ENCODE results near the gene ERMP1.

The ERMP1 gene

GRCh38 chr9:5825223-5825622, 7.7 kb downstream of the ERMP1 start:
- Histone ChIP-seq H3K27ac (ENCODE audit: low read depth, low read length) (no peak overlapping the region), H3K36me3 (ENCODE audit: control insufficient read depth in 1 of 2, insufficient read depth in 2 of 2, low read length in 2 of 2) (peaks cover 9 to 29% of the 10 kb centered on the region in 2 donors), H3K9ac (ENCODE audit: low read depth in 1 of 2, low read length in 2 of 2) (no peak overlapping the region), H3K27me3 (ENCODE audit: control insufficient read depth in 1 of 2, insufficient read depth in 2 of 2, low read length in 2 of 2) (no peaks in the 10 kb centered on the region), H3K4me3 (ENCODE audit: low read depth in 1 of 2, low read length in 2 of 2) (no peak overlapping the region), H3K4me1 (ENCODE audit: control insufficient read depth in 1 of 2, insufficient read depth in 2 of 2, low read length in 2 of 2) (peaks cover 4 to 18% of the 10 kb centered on the region in 2 donors), H3K9me3 (ENCODE audit: control insufficient read depth in 1 of 2, low read length in 2 of 2) (no peaks in the 10 kb centered on the region)

GRCh38 chr9:5820425-5820824, 12.5 kb downstream of the ERMP1 start:
- no peak overlapping the region for H3K4me3 ChIP-seq (ENCODE audit: low read depth in 1 of 2, low read length in 2 of 2)
- no peak overlapping the region for H3K27ac ChIP-seq (ENCODE audit: low read depth, low read length)
- no peaks in the 10 kb centered on the region for H3K9me3 ChIP-seq (ENCODE audit: control insufficient read depth in 1 of 2, low read length in 2 of 2)
- no peak overlapping the region for H3K9ac ChIP-seq (ENCODE audit: low read depth in 1 of 2, low read length in 2 of 2)
- H3K36me3 ChIP-seq (ENCODE audit: control insufficient read depth in 1 of 2, insufficient read depth in 2 of 2, low read length in 2 of 2): peaks cover 13 to 44% of the 10 kb centered on the region in 2 donors
- H3K27me3 ChIP-seq (ENCODE audit: control insufficient read depth in 1 of 2, insufficient read depth in 2 of 2, low read length in 2 of 2): no peaks in the 10 kb centered on the region
- no peaks in the 10 kb centered on the region for H3K4me1 ChIP-seq (ENCODE audit: control insufficient read depth in 1 of 2, insufficient read depth in 2 of 2, low read length in 2 of 2)

- Histone ChIP-seq H3K4me1 (ENCODE audit: control insufficient read depth in 1 of 2, insufficient read depth in 2 of 2, low read length in 2 of 2) (no peaks in the 10 kb centered on the region), H3K9me3 (ENCODE audit: control insufficient read depth in 1 of 2, low read length in 2 of 2) (no peaks in the 10 kb centered on the region), H3K36me3 (ENCODE audit: control insufficient read depth in 1 of 2, insufficient read depth in 2 of 2, low read length in 2 of 2) (peaks cover 12 to 42% of the 10 kb centered on the region in 2 donors)
Measured at GRCh38 chr9:5819174-5819573, 13.7 kb downstream of the ERMP1 start.

GRCh38 chr9:5818424-5819142, 14.3 kb downstream of the ERMP1 start:
- Histone ChIP-seq H3K27ac (ENCODE audit: low read depth, low read length) (no peak overlapping the region), H3K36me3 (ENCODE audit: control insufficient read depth in 1 of 2, insufficient read depth in 2 of 2, low read length in 2 of 2) (peaks cover 7 to 40% of the 10 kb centered on the region in 2 donors)

More at GRCh38 chr9:5819174-5819573, 13.7 kb downstream of the ERMP1 start:
- H3K9ac ChIP-seq (ENCODE audit: low read depth in 1 of 2, low read length in 2 of 2): no peak overlapping the region
- H3K27me3 ChIP-seq (ENCODE audit: control insufficient read depth in 1 of 2, insufficient read depth in 2 of 2, low read length in 2 of 2): no peaks in the 10 kb centered on the region
- H3K27ac ChIP-seq (ENCODE audit: low read depth, low read length): no peak overlapping the region
- no peak overlapping the region for H3K4me3 ChIP-seq (ENCODE audit: low read depth in 1 of 2, low read length in 2 of 2)

GRCh38 chr9:5817862-5818261, 15.1 kb downstream of the ERMP1 start:
- no peaks in the 10 kb centered on the region for H3K4me1 ChIP-seq (ENCODE audit: control insufficient read depth in 1 of 2, insufficient read depth in 2 of 2, low read length in 2 of 2)
- peaks cover 4 to 38% of the 10 kb centered on the region in 2 donors for H3K36me3 ChIP-seq (ENCODE audit: control insufficient read depth in 1 of 2, insufficient read depth in 2 of 2, low read length in 2 of 2)
- no peaks in the 10 kb centered on the region for H3K9me3 ChIP-seq (ENCODE audit: control insufficient read depth in 1 of 2, low read length in 2 of 2)
- H3K9ac ChIP-seq (ENCODE audit: low read depth in 1 of 2, low read length in 2 of 2): no peak overlapping the region
- no peaks in the 10 kb centered on the region for H3K27me3 ChIP-seq (ENCODE audit: control insufficient read depth in 1 of 2, insufficient read depth in 2 of 2, low read length in 2 of 2)
- H3K27ac ChIP-seq (ENCODE audit: low read depth, low read length): no peak overlapping the region
- no peak overlapping the region for H3K4me3 ChIP-seq (ENCODE audit: low read depth in 1 of 2, low read length in 2 of 2)

More at GRCh38 chr9:5818424-5819142, 14.3 kb downstream of the ERMP1 start:
- Histone ChIP-seq H3K4me1 (ENCODE audit: control insufficient read depth in 1 of 2, insufficient read depth in 2 of 2, low read length in 2 of 2) (no peaks in the 10 kb centered on the region), H3K9me3 (ENCODE audit: control insufficient read depth in 1 of 2, low read length in 2 of 2) (no peaks in the 10 kb centered on the region), H3K4me3 (ENCODE audit: low read depth in 1 of 2, low read length in 2 of 2) (no peak overlapping the region), H3K9ac (ENCODE audit: low read depth in 1 of 2, low read length in 2 of 2) (no peak overlapping the region), H3K27me3 (ENCODE audit: control insufficient read depth in 1 of 2, insufficient read depth in 2 of 2, low read length in 2 of 2) (no peaks in the 10 kb centered on the region)

- no peak overlapping the region for H3K27ac ChIP-seq (ENCODE audit: low read depth, low read length)
- no peak overlapping the region for H3K9ac ChIP-seq (ENCODE audit: low read depth in 1 of 2, low read length in 2 of 2)
- H3K9me3 ChIP-seq (ENCODE audit: control insufficient read depth in 1 of 2, low read length in 2 of 2): no peaks in the 10 kb centered on the region
- no peaks in the 10 kb centered on the region for H3K27me3 ChIP-seq (ENCODE audit: control insufficient read depth in 1 of 2, insufficient read depth in 2 of 2, low read length in 2 of 2)
- peaks cover 5 to 46% of the 10 kb centered on the region in 2 donors for H3K36me3 ChIP-seq (ENCODE audit: control insufficient read depth in 1 of 2, insufficient read depth in 2 of 2, low read length in 2 of 2)
- no peak overlapping the region for H3K4me3 ChIP-seq (ENCODE audit: low read depth in 1 of 2, low read length in 2 of 2)
- no peaks in the 10 kb centered on the region for H3K4me1 ChIP-seq (ENCODE audit: control insufficient read depth in 1 of 2, insufficient read depth in 2 of 2, low read length in 2 of 2)
Measured at GRCh38 chr9:5815461-5815860, 17.5 kb downstream of the ERMP1 start.

- no peaks in the 10 kb centered on the region for H3K27me3 ChIP-seq (ENCODE audit: control insufficient read depth in 1 of 2, insufficient read depth in 2 of 2, low read length in 2 of 2)
- H3K4me3 ChIP-seq (ENCODE audit: low read depth in 1 of 2, low read length in 2 of 2): no peak overlapping the region
- no peak overlapping the region for H3K9ac ChIP-seq (ENCODE audit: low read depth in 1 of 2, low read length in 2 of 2)
- H3K27ac ChIP-seq (ENCODE audit: low read depth, low read length): no peak overlapping the region
- H3K36me3 ChIP-seq (ENCODE audit: control insufficient read depth in 1 of 2, insufficient read depth in 2 of 2, low read length in 2 of 2): peaks cover 17 to 52% of the 10 kb centered on the region in 2 donors
- H3K4me1 ChIP-seq (ENCODE audit: control insufficient read depth in 1 of 2, insufficient read depth in 2 of 2, low read length in 2 of 2): no peaks in the 10 kb centered on the region
- H3K9me3 ChIP-seq (ENCODE audit: control insufficient read depth in 1 of 2, low read length in 2 of 2): no peaks in the 10 kb centered on the region
Measured at GRCh38 chr9:5813824-5814223, 19.1 kb downstream of the ERMP1 start.

- Histone ChIP-seq H3K4me3 (ENCODE audit: low read depth in 1 of 2, low read length in 2 of 2) (no peak overlapping the region), H3K4me1 (ENCODE audit: control insufficient read depth in 1 of 2, insufficient read depth in 2 of 2, low read length in 2 of 2) (peaks cover 0 to under 1% of the 10 kb centered on the region in 2 donors), H3K27ac (ENCODE audit: low read depth, low read length) (no peak overlapping the region), H3K36me3 (ENCODE audit: control insufficient read depth in 1 of 2, insufficient read depth in 2 of 2, low read length in 2 of 2) (peaks cover 13 to 41% of the 10 kb centered on the region in 2 donors), H3K9me3 (ENCODE audit: control insufficient read depth in 1 of 2, low read length in 2 of 2) (no peaks in the 10 kb centered on the region), H3K9ac (ENCODE audit: low read depth in 1 of 2, low read length in 2 of 2) (no peak overlapping the region), H3K27me3 (ENCODE audit: control insufficient read depth in 1 of 2, insufficient read depth in 2 of 2, low read length in 2 of 2) (no peaks in the 10 kb centered on the region)
Measured at GRCh38 chr9:5811751-5812150, 21.2 kb downstream of the ERMP1 start.

- no peaks in the 10 kb centered on the region for H3K27me3 ChIP-seq (ENCODE audit: control insufficient read depth in 1 of 2, insufficient read depth in 2 of 2, low read length in 2 of 2)
- H3K9me3 ChIP-seq (ENCODE audit: control insufficient read depth in 1 of 2, low read length in 2 of 2): no peaks in the 10 kb centered on the region
Measured at GRCh38 chr9:5805478-5805877, 27.4 kb downstream of the ERMP1 start.

GRCh38 chr9:5801739-5802113, 31.2 kb downstream of the ERMP1 start:
- Histone ChIP-seq H3K9me3 (ENCODE audit: control insufficient read depth in 1 of 2, low read length in 2 of 2) (no peaks in the 10 kb centered on the region), H3K9ac (ENCODE audit: low read depth in 1 of 2, low read length in 2 of 2) (no peak overlapping the region), H3K27ac (ENCODE audit: low read depth, low read length) (no peak overlapping the region), H3K36me3 (ENCODE audit: control insufficient read depth in 1 of 2, insufficient read depth in 2 of 2, low read length in 2 of 2) (peaks cover 14 to 20% of the 10 kb centered on the region in 2 donors), H3K4me3 (ENCODE audit: low read depth in 1 of 2, low read length in 2 of 2) (peak overlapping the region in 1 of 2 donors; percentile 13), H3K27me3 (ENCODE audit: control insufficient read depth in 1 of 2, insufficient read depth in 2 of 2, low read length in 2 of 2) (no peaks in the 10 kb centered on the region), H3K4me1 (ENCODE audit: control insufficient read depth in 1 of 2, insufficient read depth in 2 of 2, low read length in 2 of 2) (peaks cover 10 to 24% of the 10 kb centered on the region in 2 donors)

More at GRCh38 chr9:5805478-5805877, 27.4 kb downstream of the ERMP1 start:
- Histone ChIP-seq H3K27ac (ENCODE audit: low read depth, low read length) (no peak overlapping the region), H3K4me1 (ENCODE audit: control insufficient read depth in 1 of 2, insufficient read depth in 2 of 2, low read length in 2 of 2) (peaks cover 10 to 25% of the 10 kb centered on the region in 2 donors), H3K36me3 (ENCODE audit: control insufficient read depth in 1 of 2, insufficient read depth in 2 of 2, low read length in 2 of 2) (peaks cover 21 to 26% of the 10 kb centered on the region in 2 donors), H3K4me3 (ENCODE audit: low read depth in 1 of 2, low read length in 2 of 2) (no peak overlapping the region), H3K9ac (ENCODE audit: low read depth in 1 of 2, low read length in 2 of 2) (no peak overlapping the region)
